H1 (cell line): ENCODE measurements around the gene MCM5. TPM values are rescaled to one million over a fixed set of nuclear protein-coding genes. Genes with fewer than 3 reads are reported as not detected.

Experiments used
- GTF2F1 ChIP-seq: IDR thresholded peaks from 2 replicates; pipeline ENCODE4 v1.6.1; 2012; ENCODE audit warnings: low read depth, low read length, improper control_type of control experiment, borderline replicate concordance
- SP1 ChIP-seq: IDR thresholded peaks from 2 replicates; pipeline ENCODE4 v1.6.1; 2011; ENCODE audit warnings: low read depth, low read length
- ZNF274 ChIP-seq: IDR thresholded peaks from 2 replicates; pipeline ENCODE4 v1.7.0; 2012; ENCODE audit warnings: low read length, borderline replicate concordance; ENCODE audit errors: extremely low read depth
- polyA plus RNA-seq, 7 experiments: library from polyadenylated mRNA; depleted of rRNA in 3 of 7; stranded (reverse) in 5 of 7; unstranded in 2 of 7; fragments of >200 nt in 5 of 7; fragments of 200-250 nt in 2 of 7; gene quantifications; 1 replicate in 5 of 7; 2 replicates in 1 of 7; 4 replicates in 1 of 7; pipeline versions ENCODE4 v1.2.1 to v1.2.3, GENCODE V29; 2011 to 2013; ENCODE audit warnings: missing spikeins in 2 of 7, mixed read lengths in 2 of 7
- total RNA-seq: library from RNA; stranded (reverse); fragmentation: NEBNext Ultra II Directional; extraction: Animal tissue kit (Norgen Biotek cat#: 25700); gene quantifications from 2 replicates; pipeline ENCODE4 v1.2.1, GENCODE V29; 2021
- TF ChIP-seq, protein P1 (sequence below), 3 experiments: IDR thresholded peaks; 1 replicate in 2 of 3; 2 replicates in 1 of 3; pipeline versions ENCODE4 v1.5.1 to v1.6.1; 2011; ENCODE audit warnings: low read length in 3 of 3, mild to moderate bottlenecking in 3 of 3, inconsistent platforms in 2 of 3, low read depth in 1 of 3, moderate library complexity in 1 of 3; ENCODE audit not compliant: insufficient read depth in 1 of 3; ENCODE audit errors: control extremely low read depth in 1 of 3

MCM5 gene
- total and polyA plus RNA-seq, 2 of the 8 experiments (the other 6 are each of a cell fraction or from before 2014, with no cell fraction given): 210 to 305 TPM

DNA sequence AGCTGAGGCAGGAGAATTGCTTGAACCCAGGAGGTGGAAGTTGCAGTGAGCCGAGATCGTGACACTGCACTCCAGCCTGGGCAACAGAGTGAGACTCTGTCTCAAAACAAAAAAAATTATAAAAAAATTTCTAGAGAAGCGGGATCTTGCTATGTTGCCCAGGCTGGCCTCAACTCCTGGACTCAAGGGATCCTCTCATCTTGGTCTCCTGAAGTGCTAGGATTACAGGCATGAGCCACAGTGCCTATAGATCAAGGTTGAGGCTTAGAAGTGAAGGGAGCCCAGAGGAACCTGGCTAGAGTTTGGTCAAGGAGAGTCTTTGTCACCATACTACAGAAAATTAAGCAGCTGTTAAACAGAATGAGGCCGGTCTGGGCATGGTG is 1.4 kb upstream of the MCM5 start (continued):
- TF ChIP-seq, protein P1, sequence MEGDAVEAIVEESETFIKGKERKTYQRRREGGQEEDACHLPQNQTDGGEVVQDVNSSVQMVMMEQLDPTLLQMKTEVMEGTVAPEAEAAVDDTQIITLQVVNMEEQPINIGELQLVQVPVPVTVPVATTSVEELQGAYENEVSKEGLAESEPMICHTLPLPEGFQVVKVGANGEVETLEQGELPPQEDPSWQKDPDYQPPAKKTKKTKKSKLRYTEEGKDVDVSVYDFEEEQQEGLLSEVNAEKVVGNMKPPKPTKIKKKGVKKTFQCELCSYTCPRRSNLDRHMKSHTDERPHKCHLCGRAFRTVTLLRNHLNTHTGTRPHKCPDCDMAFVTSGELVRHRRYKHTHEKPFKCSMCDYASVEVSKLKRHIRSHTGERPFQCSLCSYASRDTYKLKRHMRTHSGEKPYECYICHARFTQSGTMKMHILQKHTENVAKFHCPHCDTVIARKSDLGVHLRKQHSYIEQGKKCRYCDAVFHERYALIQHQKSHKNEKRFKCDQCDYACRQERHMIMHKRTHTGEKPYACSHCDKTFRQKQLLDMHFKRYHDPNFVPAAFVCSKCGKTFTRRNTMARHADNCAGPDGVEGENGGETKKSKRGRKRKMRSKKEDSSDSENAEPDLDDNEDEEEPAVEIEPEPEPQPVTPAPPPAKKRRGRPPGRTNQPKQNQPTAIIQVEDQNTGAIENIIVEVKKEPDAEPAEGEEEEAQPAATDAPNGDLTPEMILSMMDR (IDR thresholded peaks at IDR 0.05; ENCODE audit: control extremely low read depth in 1 of 3, insufficient read depth in 1 of 3, low read depth in 1 of 3, low read length in 3 of 3): no peak
- TF ChIP-seq GTF2F1 (no peak), SP1 (no peak), ZNF274 (no peak)
